ENCODE results near the gene KRTAP24-1.

KRTAP24-1 gene

GRCh38 chr21:30282850-30283249 is at the start of gene KRTAP24-1:
Gene KRTAP24-1, minus strand, starts transcription at chr21:30282950. Its CDS starts 18 bp downstream, at chr21:30282932.
- DNase-seq (ENCODE audit: low spot score) = no peak

GRCh38 chr21:30329203-30329875 is 46.6 kb upstream of the KRTAP24-1 start:
- peak; percentile 9 for DNase-seq (ENCODE audit: low spot score)

GRCh38 chr21:30326390-30326789 is 43.6 kb upstream of the KRTAP24-1 start:
- DNase-seq (ENCODE audit: low spot score) = no peak

- DNase-seq (ENCODE audit: low spot score) = no peak
These were observed 37.5 kb upstream of the KRTAP24-1 start, which contains the start of gene KRTAP26-1 for GRCh38 chr21:30320215-30320614. Gene KRTAP26-1, minus strand, starts transcription at chr21:30320315. Its CDS starts 280 bp downstream, at chr21:30320035.

- DNase-seq (ENCODE audit: low spot score) = no peak
These were observed 33.0 kb upstream of the KRTAP24-1 start for GRCh38 chr21:30315701-30316100.

GRCh38 chr21:30306884-30307283 is 24.1 kb upstream of the KRTAP24-1 start:
- no peak for DNase-seq (ENCODE audit: low spot score)

GRCh38 chr21:30305136-30305535 is 22.4 kb upstream of the KRTAP24-1 start:
- DNase-seq (ENCODE audit: low spot score) = no peak

GRCh38 chr21:30289215-30289614 is 6.5 kb upstream of the KRTAP24-1 start, which contains the start of gene KRTAP25-1:
Gene KRTAP25-1, minus strand, starts transcription at chr21:30289514. Its CDS starts 24 bp downstream, at chr21:30289490.
- no peak for DNase-seq (ENCODE audit: low spot score)

GRCh38 chr21:30271611-30272010 is 11.1 kb downstream of the KRTAP24-1 start:
- DNase-seq (ENCODE audit: low spot score) = no peak

GRCh38 chr21:30271156-30271555 is 11.6 kb downstream of the KRTAP24-1 start:
- DNase-seq (ENCODE audit: low spot score) = no peak

GRCh38 chr21:30269803-30270530 is 12.8 kb downstream of the KRTAP24-1 start:
- DNase-seq (ENCODE audit: low spot score) = no peak

- DNase-seq (ENCODE audit: low spot score) = no peak
These were observed 14.0 kb downstream of the KRTAP24-1 start for GRCh38 chr21:30268608-30269197.

GRCh38 chr21:30257773-30258172 is 25.0 kb downstream of the KRTAP24-1 start:
- DNase-seq (ENCODE audit: low spot score) = peak; percentile 32

- DNase-seq (ENCODE audit: low spot score) = no peak
These were observed 26.6 kb downstream of the KRTAP24-1 start for GRCh38 chr21:30256100-30256499.

GRCh38 chr21:30255679-30256078 is 27.1 kb downstream of the KRTAP24-1 start:
- DNase-seq (ENCODE audit: low spot score) = no peak

GRCh38 chr21:30251781-30252180 is 31.0 kb downstream of the KRTAP24-1 start:
- no peak for DNase-seq (ENCODE audit: low spot score)

GRCh38 chr21:30249936-30250335 is 32.8 kb downstream of the KRTAP24-1 start:
- DNase-seq (ENCODE audit: low spot score) = no peak

- DNase-seq (ENCODE audit: low spot score) = no peak
These were observed 33.9 kb downstream of the KRTAP24-1 start for GRCh38 chr21:30248844-30249243.

GRCh38 chr21:30245061-30245460 is 37.7 kb downstream of the KRTAP24-1 start:
- no peak for DNase-seq (ENCODE audit: low spot score)

GRCh38 chr21:30243691-30244090 is 39.1 kb downstream of the KRTAP24-1 start:
- no peak for DNase-seq (ENCODE audit: low spot score)

- DNase-seq (ENCODE audit: low spot score) = no peak
These were observed 42.1 kb downstream of the KRTAP24-1 start for GRCh38 chr21:30240661-30241060.

GRCh38 chr21:30238168-30238567 is 44.6 kb downstream of the KRTAP24-1 start:
- no peak for DNase-seq (ENCODE audit: low spot score)

GRCh38 chr21:30234643-30235042 is 48.1 kb downstream of the KRTAP24-1 start:
- no peak for DNase-seq (ENCODE audit: low spot score)

Measured in SW480 (cell line).